ENCODE results near the gene OTUD5. TPM values are rescaled to one million over a fixed set of nuclear protein-coding genes. Genes with fewer than 3 reads are reported as not detected.

Gene OTUD5
- total and polyA plus RNA-seq, 7 experiments from 2014 or later, result 17.2 to 95.5 (median 88.2) TPM

DNA sequence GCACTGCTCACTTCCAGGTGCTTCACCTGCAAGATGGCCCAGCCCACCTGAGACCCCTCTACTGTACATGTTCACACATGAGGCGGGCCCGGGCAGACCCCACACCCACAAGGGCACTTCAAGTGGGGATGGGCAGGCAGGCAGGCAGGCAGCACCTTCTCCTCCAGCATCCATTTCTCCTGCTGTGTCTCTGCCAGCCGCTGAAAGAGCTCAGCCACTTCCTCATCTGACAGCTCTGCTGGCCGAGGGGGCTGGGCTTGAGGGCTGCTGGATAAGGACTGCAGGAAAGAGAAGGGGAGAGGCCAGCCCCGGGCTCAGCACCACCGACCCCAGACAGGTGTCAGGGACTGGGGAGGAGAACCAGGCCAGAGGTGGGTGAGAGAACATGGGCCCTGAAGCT, 18.7 kb upstream of the OTUD5 start:
- Histone ChIP-seq H3K4me1 (ENCODE audit: control insufficient read depth in 2 of 2, insufficient read depth in 2 of 2, low read length in 2 of 2) (peaks cover 0 to 8% of the 10 kb centered on the region in 2 donors), H3K27me3 (ENCODE audit: control insufficient read depth in 2 of 2, insufficient read depth in 2 of 2, low read length in 2 of 2) (no peaks in the 10 kb centered on the region), H3K9me3 (ENCODE audit: control insufficient read depth in 2 of 3, low read length in 3 of 3) (no peaks in the 10 kb centered on the region), H3K4me3 (ENCODE audit: low read length) (no peak overlapping the region), H3K36me3 (ENCODE audit: control insufficient read depth in 2 of 3, insufficient read depth in 3 of 3, low read length in 3 of 3) (peaks cover 0 to 41% (median 0%) of the 10 kb centered on the region in 3 experiments), H3K27ac (ENCODE audit: low read depth, low read length) (no peak overlapping the region)
- CTCF ChIA-PET, result no interaction called here
- intact Hi-C loops (cut with micrococcal nuclease), result loop anchor here in 1 of 2 donors (10.0 kb wide), 1 partner anchor 129 kb away; no protein-coding TSS in a partner anchor
- POLR2A ChIA-PET, result interaction anchor here (0.7 kb wide), 1 partner anchor 58 kb away, joined by 3 read pairs; no protein-coding TSS in a partner anchor
- H3K4me1 Mint-ChIP-seq, result peaks cover 6 to 17% (median 12%) of the 10 kb centered on the region in 7 donors
- peaks cover 11 to 27% (median 22%) of the 10 kb centered on the region in 5 donors for H3K36me3 Mint-ChIP-seq
- H3K27me3 Mint-ChIP-seq, result no peaks in the 10 kb centered on the region
- peak overlapping the region in 1 of 9 donors; percentile 38 for H3K27ac Mint-ChIP-seq
- ATAC-seq (no peak), DNase-seq (no peak)
- H3K9me3 Mint-ChIP-seq, result peaks cover 0 to 5% (median 0%) of the 10 kb centered on the region in 11 donors
- no peak overlapping the region for H3K4me3 Mint-ChIP-seq

DNA sequence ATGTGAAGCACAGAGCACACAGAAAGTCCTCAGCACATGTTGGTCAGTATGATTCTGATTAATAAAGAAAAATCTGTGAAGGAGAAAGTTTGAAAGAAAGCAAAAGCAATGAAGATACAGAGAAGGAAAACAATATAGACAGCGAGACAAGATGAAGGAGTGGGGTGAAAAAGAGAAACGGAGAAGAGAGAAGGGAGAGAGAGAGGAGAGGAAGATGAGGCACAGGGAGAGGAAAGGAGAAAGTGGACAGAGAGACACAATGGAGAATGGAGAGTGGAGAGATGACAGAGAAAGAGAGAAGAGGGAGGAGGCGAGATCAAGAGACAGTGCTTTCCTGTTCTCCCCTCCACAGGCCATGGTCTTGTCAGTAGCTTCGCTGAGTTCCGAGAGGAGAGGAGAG, 18.1 kb upstream of the OTUD5 start:
- no peak overlapping the region for H3K4me3 ChIP-seq (ENCODE audit: low read length)
- H3K27ac ChIP-seq (ENCODE audit: low read depth, low read length), result no peak overlapping the region
- H3K4me1 ChIP-seq (ENCODE audit: control insufficient read depth in 2 of 2, insufficient read depth in 2 of 2, low read length in 2 of 2), result peaks cover 0 to 8% of the 10 kb centered on the region in 2 donors
- peaks cover 11 to 23% (median 19%) of the 10 kb centered on the region in 5 donors for H3K36me3 Mint-ChIP-seq
- no peak for DNase-seq
- no peak overlapping the region for H3K4me3 Mint-ChIP-seq
- no peak for ATAC-seq
- peaks cover 6 to 17% (median 12%) of the 10 kb centered on the region in 7 donors for H3K4me1 Mint-ChIP-seq
- CTCF ChIA-PET, result no interaction called here
- no peaks in the 10 kb centered on the region for H3K27me3 Mint-ChIP-seq
- H3K9me3 Mint-ChIP-seq, result peaks cover 0 to 5% (median 0%) of the 10 kb centered on the region in 11 donors
- intact Hi-C loops (cut with micrococcal nuclease), result loop anchor here in 1 of 2 donors (10.0 kb wide), 1 partner anchor 129 kb away; no protein-coding TSS in a partner anchor
- H3K9me3 ChIP-seq (ENCODE audit: control insufficient read depth in 2 of 3, low read length in 3 of 3), result no peaks in the 10 kb centered on the region
- no peaks in the 10 kb centered on the region for H3K27me3 ChIP-seq (ENCODE audit: control insufficient read depth in 2 of 2, insufficient read depth in 2 of 2, low read length in 2 of 2)
- H3K27ac Mint-ChIP-seq, result peak overlapping the region in 4 of 9 donors; percentile 17 to 74 (median 44)
- peaks cover 0 to 36% (median 0%) of the 10 kb centered on the region in 3 experiments for H3K36me3 ChIP-seq (ENCODE audit: control insufficient read depth in 2 of 3, insufficient read depth in 3 of 3, low read length in 3 of 3)
- POLR2A ChIA-PET, result no interaction called here

DNA sequence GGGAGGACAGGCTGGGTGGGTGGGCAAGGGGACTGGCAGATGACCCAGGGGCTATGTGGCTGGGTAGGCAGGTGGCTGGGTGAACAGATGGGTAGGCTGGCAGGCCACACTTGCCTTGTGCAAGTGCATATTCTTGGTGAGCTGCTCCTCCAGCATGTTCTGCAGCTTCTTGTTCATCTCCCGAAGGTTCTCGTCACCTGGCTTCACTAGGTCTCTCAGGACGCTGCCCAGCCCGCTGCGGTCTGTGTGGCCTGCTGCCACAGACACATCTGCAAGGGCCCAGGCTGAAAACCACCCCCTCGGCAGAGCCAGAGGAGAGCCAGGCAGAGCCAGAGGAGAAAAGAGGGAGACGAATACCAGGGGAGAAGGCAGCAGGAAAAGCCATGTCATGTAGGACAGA, 17.6 kb upstream of the OTUD5 start:
- Mint-ChIP-seq H3K27ac (peak overlapping the region in 2 of 9 donors; percentile 17 to 45), H3K27me3 (no peaks in the 10 kb centered on the region), H3K4me3 (peak overlapping the region in 1 of 10 donors; percentile 9), H3K36me3 (peaks cover 10 to 21% (median 14%) of the 10 kb centered on the region in 5 donors), H3K9me3 (peaks cover 0 to 5% (median 0%) of the 10 kb centered on the region in 11 donors), H3K4me1 (peaks cover 6 to 17% (median 12%) of the 10 kb centered on the region in 7 donors)
- Histone ChIP-seq H3K9me3 (ENCODE audit: control insufficient read depth in 2 of 3, low read length in 3 of 3) (no peaks in the 10 kb centered on the region), H3K4me1 (ENCODE audit: control insufficient read depth in 2 of 2, insufficient read depth in 2 of 2, low read length in 2 of 2) (peaks cover 0 to 8% of the 10 kb centered on the region in 2 donors), H3K27ac (ENCODE audit: low read depth, low read length) (no peak overlapping the region), H3K36me3 (ENCODE audit: control insufficient read depth in 2 of 3, insufficient read depth in 3 of 3, low read length in 3 of 3) (peaks cover 0 to 36% (median 0%) of the 10 kb centered on the region in 3 experiments), H3K27me3 (ENCODE audit: control insufficient read depth in 2 of 2, insufficient read depth in 2 of 2, low read length in 2 of 2) (no peaks in the 10 kb centered on the region), H3K4me3 (ENCODE audit: low read length) (no peak overlapping the region)
- intact Hi-C loops (cut with micrococcal nuclease), result loop anchor here in 1 of 2 donors (10.0 kb wide), 1 partner anchor 130 kb away; no protein-coding TSS in a partner anchor
- DNase-seq (no peak), ATAC-seq (no peak)
- ChIA-PET POLR2A (no interaction called here), CTCF (no interaction called here)

DNA sequence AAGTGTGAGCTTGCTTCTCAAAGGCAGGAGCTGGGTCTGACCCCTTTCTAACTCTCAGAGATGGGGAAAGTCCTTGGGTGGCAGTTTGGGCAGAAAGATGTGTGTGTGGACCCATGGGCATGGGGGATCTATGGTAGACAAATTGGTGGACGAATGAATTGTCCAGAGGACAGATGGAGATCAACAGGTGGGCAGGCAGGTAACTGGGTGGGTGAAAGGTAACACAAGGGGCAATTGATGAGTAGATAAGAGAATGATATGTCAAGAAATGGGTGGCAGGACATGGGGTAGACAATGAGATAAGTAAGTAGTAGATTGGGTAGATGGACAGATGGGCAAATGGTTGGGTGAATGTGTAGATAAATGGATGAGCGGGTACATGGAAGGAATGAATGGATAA, 17.2 kb upstream of the OTUD5 start:
- Mint-ChIP-seq H3K4me3 (no peak overlapping the region), H3K27me3 (no peaks in the 10 kb centered on the region), H3K9me3 (peaks cover 0 to 5% (median 0%) of the 10 kb centered on the region in 11 donors), H3K4me1 (peaks cover 6 to 17% (median 12%) of the 10 kb centered on the region in 7 donors), H3K36me3 (peaks cover 10 to 21% (median 14%) of the 10 kb centered on the region in 5 donors), H3K27ac (no peak overlapping the region)
- Histone ChIP-seq H3K9me3 (ENCODE audit: control insufficient read depth in 2 of 3, low read length in 3 of 3) (no peaks in the 10 kb centered on the region), H3K4me1 (ENCODE audit: control insufficient read depth in 2 of 2, insufficient read depth in 2 of 2, low read length in 2 of 2) (peaks cover 0 to 8% of the 10 kb centered on the region in 2 donors), H3K27me3 (ENCODE audit: control insufficient read depth in 2 of 2, insufficient read depth in 2 of 2, low read length in 2 of 2) (no peaks in the 10 kb centered on the region), H3K4me3 (ENCODE audit: low read length) (no peak overlapping the region), H3K36me3 (ENCODE audit: control insufficient read depth in 2 of 3, insufficient read depth in 3 of 3, low read length in 3 of 3) (peaks cover 0 to 36% (median 0%) of the 10 kb centered on the region in 3 experiments), H3K27ac (ENCODE audit: low read depth, low read length) (no peak overlapping the region)
- DNase-seq, result no peak
- no peak for ATAC-seq
- ChIA-PET CTCF (no interaction called here), POLR2A (interaction anchor here (1.5 kb wide), 1 partner anchor 16 kb away, joined by 5 read pairs; the partner anchor contains the start of gene OTUD5)
- intact Hi-C loops (cut with micrococcal nuclease), result loop anchor here (5.0 to 10.0 kb wide), 2 partner anchors 128 to 130 kb away; no protein-coding TSS in a partner anchor

DNA sequence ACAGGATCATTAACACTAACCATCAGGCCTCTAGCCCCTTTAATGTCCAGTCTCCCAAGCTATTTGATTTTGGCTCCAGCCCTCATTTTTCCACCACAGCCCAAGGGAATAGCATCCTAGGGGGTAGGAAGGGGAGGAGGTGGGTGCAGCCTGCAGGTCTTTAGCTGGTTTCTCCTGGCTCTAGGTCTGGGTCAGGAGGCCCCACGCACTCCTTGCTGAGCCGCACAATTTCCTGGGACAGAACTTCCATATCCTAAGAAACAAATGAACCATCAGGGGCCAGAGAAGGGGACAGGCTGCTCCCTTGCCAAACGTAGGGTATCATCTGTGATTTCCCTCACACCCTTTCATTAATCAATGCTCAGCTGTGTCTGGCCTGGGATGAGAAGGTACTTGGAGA, 16.6 kb upstream of the OTUD5 start:
- Histone ChIP-seq H3K27me3 (ENCODE audit: control insufficient read depth in 2 of 2, insufficient read depth in 2 of 2, low read length in 2 of 2) (no peaks in the 10 kb centered on the region), H3K4me1 (ENCODE audit: control insufficient read depth in 2 of 2, insufficient read depth in 2 of 2, low read length in 2 of 2) (peaks cover 0 to 8% of the 10 kb centered on the region in 2 donors), H3K27ac (ENCODE audit: low read depth, low read length) (no peak overlapping the region), H3K4me3 (ENCODE audit: low read length) (no peak overlapping the region), H3K36me3 (ENCODE audit: control insufficient read depth in 2 of 3, insufficient read depth in 3 of 3, low read length in 3 of 3) (peaks cover 0 to 36% (median 0%) of the 10 kb centered on the region in 3 experiments), H3K9me3 (ENCODE audit: control insufficient read depth in 2 of 3, low read length in 3 of 3) (no peaks in the 10 kb centered on the region)
- ChIA-PET CTCF (no interaction called here), POLR2A (interaction anchor here (0.7 to 1.5 kb wide), 2 partner anchors 11 to 16 kb away, joined by 3 to 5 read pairs; partner anchors contain the start of gene OTUD5)
- Mint-ChIP-seq H3K36me3 (peaks cover 10 to 21% (median 14%) of the 10 kb centered on the region in 5 donors), H3K9me3 (peaks cover 0 to 5% (median 0%) of the 10 kb centered on the region in 11 donors), H3K27ac (no peak overlapping the region), H3K27me3 (no peaks in the 10 kb centered on the region), H3K4me1 (peaks cover 6 to 17% (median 12%) of the 10 kb centered on the region in 7 donors), H3K4me3 (no peak overlapping the region)
- intact Hi-C loops (cut with micrococcal nuclease), result loop anchor here (5.0 to 10.0 kb wide), 2 partner anchors 128 to 131 kb away; no protein-coding TSS in a partner anchor
- DNase-seq (no peak), ATAC-seq (no peak)

DNA sequence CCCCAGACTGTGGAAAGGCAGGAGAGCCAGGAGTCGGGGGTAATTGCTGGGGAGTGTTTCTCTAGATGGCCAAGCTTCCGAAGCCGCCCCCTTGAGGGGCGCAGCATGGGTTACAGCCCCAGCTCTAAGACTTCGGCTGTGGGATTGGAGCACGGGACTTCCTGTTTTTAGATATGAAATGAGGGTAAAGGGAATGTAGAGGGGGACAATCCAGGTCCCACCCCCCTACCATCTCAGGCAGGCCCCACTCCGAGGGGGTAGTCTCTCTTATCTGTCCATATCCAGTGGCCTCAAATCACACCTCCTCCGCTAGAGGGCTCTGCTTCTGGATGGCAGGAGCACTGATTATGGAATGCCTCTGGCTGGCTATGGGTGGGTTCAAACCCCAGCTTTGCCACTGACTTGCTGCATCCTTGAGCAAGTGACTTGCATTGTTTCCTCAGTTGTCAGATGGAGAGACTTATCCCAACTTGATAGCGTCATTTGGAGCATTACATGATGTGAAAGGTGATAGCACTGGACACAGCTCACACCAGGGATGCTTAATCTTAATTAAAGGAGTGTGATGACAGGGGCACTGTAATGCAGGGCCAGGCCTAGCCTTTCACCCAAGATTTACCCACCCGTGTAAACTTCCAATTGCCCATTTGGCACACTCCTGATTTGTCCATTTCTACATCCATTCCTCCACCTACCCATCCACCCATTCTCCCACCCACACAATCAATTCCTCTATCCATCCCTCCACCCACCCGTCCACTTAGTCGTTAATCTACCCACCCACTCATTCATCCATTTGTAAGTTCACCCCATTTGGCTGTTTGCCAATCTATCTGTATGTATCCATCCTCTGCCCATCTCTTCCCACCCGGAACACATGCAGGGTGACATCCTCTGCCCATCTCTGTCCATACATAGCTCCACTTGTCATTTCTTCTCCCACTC, 15.1 kb upstream of the OTUD5 start:
- intact Hi-C loops (cut with micrococcal nuclease), result loop anchor here (1.0 to 10.0 kb wide), 4 partner anchors 71 to 147 kb away; partner anchors contain the start of gene TFE3 (in 1 of the 2)
- ATAC-seq, result peak; percentile 74
- peaks cover 5 to 16% (median 9%) of the 10 kb centered on the region in 5 donors for H3K36me3 Mint-ChIP-seq
- H3K4me1 ChIP-seq (ENCODE audit: control insufficient read depth in 2 of 2, insufficient read depth in 2 of 2, low read length in 2 of 2), result peaks cover 0 to 8% of the 10 kb centered on the region in 2 donors
- ChIA-PET CTCF (interaction anchor here (1.0 to 1.4 kb wide), 2 partner anchors 13 to 148 kb away, joined by 3 read pairs; no protein-coding TSS in a partner anchor), POLR2A (interaction anchor here (0.7 to 1.6 kb wide), 7 partner anchors 11 to 138 kb away, joined by 3 to 14 read pairs (median 4); partner anchors contain the start of genes GRIPAP1 and OTUD5)
- H3K9me3 Mint-ChIP-seq, result peaks cover 0 to 5% (median 0%) of the 10 kb centered on the region in 11 donors
- peak overlapping the region; percentile 30 for H3K4me3 ChIP-seq (ENCODE audit: low read length)
- no peaks in the 10 kb centered on the region for H3K27me3 Mint-ChIP-seq
- DNase-seq, result peak in 4 of 9 donors; percentile 17 to 28 (median 22)
- no peak overlapping the region for H3K27ac Mint-ChIP-seq
- peaks cover 6 to 17% (median 12%) of the 10 kb centered on the region in 7 donors for H3K4me1 Mint-ChIP-seq
- H3K36me3 ChIP-seq (ENCODE audit: control insufficient read depth in 2 of 3, insufficient read depth in 3 of 3, low read length in 3 of 3), result peaks cover 0 to 26% (median 0%) of the 10 kb centered on the region in 3 experiments
- no peaks in the 10 kb centered on the region for H3K9me3 ChIP-seq (ENCODE audit: control insufficient read depth in 2 of 3, low read length in 3 of 3)
- H3K27me3 ChIP-seq (ENCODE audit: control insufficient read depth in 2 of 2, insufficient read depth in 2 of 2, low read length in 2 of 2), result no peaks in the 10 kb centered on the region
- H3K4me3 Mint-ChIP-seq, result peak overlapping the region in 9 of 10 donors; percentile 12 to 72 (median 57)
- H3K27ac ChIP-seq (ENCODE audit: low read depth, low read length), result no peak overlapping the region
